Heart right ventricle (tissue), 16 donors: ENCODE measurements around the gene SS18L1. TPM values are rescaled to one million over a fixed set of nuclear protein-coding genes. Genes with fewer than 3 reads are reported as not detected.

Source experiments
- ATAC-seq, 8 donors: fragments of 200-7000 bp; cut with Tn5 transposase; one replicate each; pipeline ENCODE4 v1.9.1; 2020; ENCODE audit warnings: mild to moderate bottlenecking in 8 of 8, moderate library complexity in 8 of 8, moderate number of reproducible peaks in 1 of 8
- DNase-seq, 2 donors: peaks; one replicate each; pipeline ENCODE4 v3.0.0-alpha.2; 2020
- H3K27ac ChIP-seq, 10 donors: fragments of 200-600 bp; sonication (generic) in 2 of 10; one replicate each; pipeline versions ENCODE4 v1.5.0 to v1.8.0; 2020 to 2022; ENCODE audit warnings: mild to moderate bottlenecking in 3 of 10
- H3K27me3 ChIP-seq, 7 donors: fragments of 200-600 bp; one replicate each; pipeline ENCODE4 v1.8.0; 2021 to 2022; ENCODE audit warnings: mild to moderate bottlenecking in 2 of 7
- H3K36me3 ChIP-seq, 9 donors: fragments of 200-600 bp; sonication (generic) in 1 of 9; one replicate each; pipeline versions ENCODE4 v1.5.0 to v1.8.0; 2020 to 2022; ENCODE audit warnings: mild to moderate bottlenecking in 2 of 9
- H3K4me1 ChIP-seq, 9 donors: fragments of 200-600 bp; sonication (generic) in 1 of 9; one replicate each; pipeline versions ENCODE4 v1.5.0 to v1.8.0; 2020 to 2022; ENCODE audit warnings: mild to moderate bottlenecking in 4 of 9
- H3K4me3 ChIP-seq, 10 donors: fragments of 200-600 bp; sonication (generic) in 2 of 10; one replicate each; pipeline versions ENCODE4 v1.5.0 to v1.8.0; 2020 to 2022; ENCODE audit warnings: mild to moderate bottlenecking in 7 of 10, moderate library complexity in 2 of 10
- H3K9me3 ChIP-seq, 11 donors: fragments of 200-600 bp in 10 of 11; sonication (generic) in 2 of 11; one replicate each; pipeline versions ENCODE4 v1.5.0 to v1.8.0; 2013 to 2022; ENCODE audit warnings: mild to moderate bottlenecking in 2 of 11, control low read depth in 1 of 11, moderate library complexity in 1 of 11
- WGBS, 2 donors: extraction: QIAGEN DNeasy Blood & Tissue Kit; methylation state at CpG; one replicate each; pipeline ENCODE4 v1.1.7; 2013; ENCODE audit warnings: inconsistent platforms in 1 of 2; 5-methylcytosine and 5-hydroxymethylcytosine counted together
- intact Hi-C, 10 donors: fragments of 100-400 bp; cut with DNase I; formaldehyde crosslinking; loops; one replicate each; pipeline versions ENCODE4 v1.11.1 to v1.14.2; 2022
- polyA plus RNA-seq, 2 donors: library from polyadenylated mRNA; stranded (reverse); fragments of 200-250 nt; gene quantifications; one replicate each; pipeline ENCODE4 v1.2.3, GENCODE V29; 2013
- total RNA-seq, 10 donors: library from RNA; stranded (reverse); fragmentation: NEBNext Ultra II Directional in 3 of 10; extraction: Animal tissue kit (Norgen Biotek cat#: 25700) in 3 of 10; gene quantifications; one replicate each; pipeline versions ENCODE4 v1.2.1 to v1.2.4, GENCODE V29; 2021 to 2023
- TF ChIP-seq, protein P1 (sequence below), 9 donors: fragments of 200-600 bp; sonication (generic) in 2 of 9; IDR thresholded peaks; one replicate each; pipeline versions ENCODE4 v1.5.0 to v1.8.0; 2021 to 2022; ENCODE audit warnings: antibody characterized with exemption in 9 of 9, mild to moderate bottlenecking in 5 of 9, moderate library complexity in 1 of 9
- donor health status: Arrhythmogenic right ventricular cardiomyopathy.
- donor health status: ischemic (EF 13 %, LVEDD 7.1; RV severe dilation, severe dysfunction).
- donor health status: healthy with polysubstance abuse.
- donor health status: DM: no; HTN: yes; CAD: no.
- donor health status: DM: no; HTN: no; CAD: no.
- donor health status: ischemic (EF 25% LVEDD 6.9; RV normal size, moderate dysfunction).
- donor health status: ischemic (EF 25% LVEDD 5.7; RV mildly dilated, moderate dysfunction).
- donor health status: healthy.
- donor health status: DM: yes; HTN: yes; CAD: no.
- donor health status: Ischemic cardiomyopathy.
- donor health status: ischemic (EF 35%, LVEDD 5.7; RV mildly dilated, moderate dysfunction).
- donor health status: nonischemic (EF 11% LVEDD 7.7; RV severe dilation, severe dysfunction).
- donor health status: DM: yes; HTN: yes; CAD: no.
- donor health status: PGD.
- donor health status: ischemic (EF 29% LVEDD 5.4; RV normal size, mild dysfunction).
- donor health status: nonischemic (EF 23%, LVEDD 6.1; RV moderate dilation, normal function).

The SS18L1 gene
- total and polyA plus RNA-seq, 12 donors = 5.2 to 22.3 (median 7.4) TPM

DNA sequence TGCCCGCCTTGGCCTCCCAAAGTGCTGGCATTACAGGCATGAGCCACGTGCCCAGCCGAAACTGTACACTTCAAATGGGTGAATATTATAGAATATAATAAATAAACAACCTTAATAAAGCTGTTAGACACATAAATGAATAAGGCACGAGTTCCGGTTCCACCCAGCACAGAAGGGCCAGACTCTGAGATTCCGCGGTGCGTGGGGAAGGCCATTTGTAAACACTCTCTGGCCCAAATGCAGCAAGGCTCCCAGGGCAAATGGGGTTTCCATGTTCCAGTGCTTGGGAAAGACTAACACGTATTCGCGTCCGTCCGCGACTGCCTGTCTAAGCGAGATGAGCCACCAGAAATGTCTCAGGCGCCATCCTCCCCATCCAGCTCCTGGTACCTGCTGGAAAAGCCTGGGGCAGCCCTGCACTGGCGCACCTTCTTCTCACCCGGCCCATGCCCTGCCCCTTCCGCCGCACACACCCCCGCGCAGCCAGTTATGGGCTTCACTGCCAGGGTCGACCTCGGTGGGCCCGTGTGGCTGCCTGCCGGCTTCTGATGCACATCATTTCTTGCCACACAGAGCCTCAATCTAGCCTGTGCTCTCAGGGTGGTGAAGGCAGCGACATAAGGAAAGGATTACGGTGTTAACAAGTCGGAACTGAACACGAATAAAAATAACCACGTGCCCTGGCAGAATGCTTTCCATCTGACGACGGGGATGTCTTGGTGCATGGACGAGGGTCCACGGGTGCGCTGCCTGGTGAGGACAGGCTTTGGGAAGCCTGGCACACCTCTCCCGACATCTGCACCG lies 26.8 kb upstream of the SS18L1 start:
- intact Hi-C loops = loop anchor here in 3 of 10 donors (5.0 kb wide), 1 partner anchor 49 kb away; the partner anchor contains the start of gene TAF4 (in 3 of the 3)
- no peak overlapping the region for H3K4me3 ChIP-seq
- no peak for DNase-seq
- 67 to 71% methylated on average over 38 of the region's 38 CpGs for whole genome bisulfite sequencing, 2 donors
- no peaks in the 10 kb centered on the region for H3K36me3 ChIP-seq
- TF ChIP-seq, protein P1, sequence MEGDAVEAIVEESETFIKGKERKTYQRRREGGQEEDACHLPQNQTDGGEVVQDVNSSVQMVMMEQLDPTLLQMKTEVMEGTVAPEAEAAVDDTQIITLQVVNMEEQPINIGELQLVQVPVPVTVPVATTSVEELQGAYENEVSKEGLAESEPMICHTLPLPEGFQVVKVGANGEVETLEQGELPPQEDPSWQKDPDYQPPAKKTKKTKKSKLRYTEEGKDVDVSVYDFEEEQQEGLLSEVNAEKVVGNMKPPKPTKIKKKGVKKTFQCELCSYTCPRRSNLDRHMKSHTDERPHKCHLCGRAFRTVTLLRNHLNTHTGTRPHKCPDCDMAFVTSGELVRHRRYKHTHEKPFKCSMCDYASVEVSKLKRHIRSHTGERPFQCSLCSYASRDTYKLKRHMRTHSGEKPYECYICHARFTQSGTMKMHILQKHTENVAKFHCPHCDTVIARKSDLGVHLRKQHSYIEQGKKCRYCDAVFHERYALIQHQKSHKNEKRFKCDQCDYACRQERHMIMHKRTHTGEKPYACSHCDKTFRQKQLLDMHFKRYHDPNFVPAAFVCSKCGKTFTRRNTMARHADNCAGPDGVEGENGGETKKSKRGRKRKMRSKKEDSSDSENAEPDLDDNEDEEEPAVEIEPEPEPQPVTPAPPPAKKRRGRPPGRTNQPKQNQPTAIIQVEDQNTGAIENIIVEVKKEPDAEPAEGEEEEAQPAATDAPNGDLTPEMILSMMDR (IDR thresholded peaks at IDR 0.05) = no peak
- peak overlapping the region in 1 of 10 donors; percentile 98 for H3K27ac ChIP-seq
- no peak for ATAC-seq
- peaks cover 0 to 24% (median 15%) of the 10 kb centered on the region in 7 donors for H3K27me3 ChIP-seq
- peaks cover 0 to 43% (median 31%) of the 10 kb centered on the region in 9 donors for H3K4me1 ChIP-seq
- peaks cover 0 to 20% (median 9%) of the 10 kb centered on the region in 11 donors for H3K9me3 ChIP-seq

DNA sequence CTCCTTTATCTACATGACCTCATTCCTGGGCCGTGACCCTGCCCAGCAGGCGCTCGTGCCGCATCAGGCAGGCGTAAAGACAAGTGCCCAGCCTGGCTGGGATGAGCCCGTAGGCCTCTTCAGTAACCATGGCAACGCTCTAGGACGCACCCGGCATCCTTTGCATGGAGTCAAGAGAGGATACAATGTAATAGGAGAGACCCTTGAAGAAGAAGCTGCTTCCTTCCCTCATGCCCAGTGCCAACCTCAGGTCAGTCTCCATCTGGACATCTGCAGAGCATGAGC lies 26.3 kb upstream of the SS18L1 start:
- no peak overlapping the region for H3K4me3 ChIP-seq
- DNase-seq (no peak), ATAC-seq (no peak)
- no peaks in the 10 kb centered on the region for H3K36me3 ChIP-seq
- peaks cover 0 to 14% (median 6%) of the 10 kb centered on the region in 11 donors for H3K9me3 ChIP-seq
- H3K4me1 ChIP-seq = peaks cover 0 to 43% (median 31%) of the 10 kb centered on the region in 9 donors
- WGBS, 2 donors = 17 to 21% methylated on average over 9 of the region's 9 CpGs
- H3K27ac ChIP-seq = peak overlapping the region in 3 of 10 donors; percentile 86 to 99 (median 98)
- peaks cover 0 to 24% (median 15%) of the 10 kb centered on the region in 7 donors for H3K27me3 ChIP-seq
- intact Hi-C loops = loop anchor here in 3 of 10 donors (5.0 kb wide), 1 partner anchor 50 kb away; the partner anchor contains the start of gene TAF4 (in 3 of the 3)
- TF ChIP-seq, protein P1 (IDR thresholded peaks at IDR 0.05) = no peak

DNA sequence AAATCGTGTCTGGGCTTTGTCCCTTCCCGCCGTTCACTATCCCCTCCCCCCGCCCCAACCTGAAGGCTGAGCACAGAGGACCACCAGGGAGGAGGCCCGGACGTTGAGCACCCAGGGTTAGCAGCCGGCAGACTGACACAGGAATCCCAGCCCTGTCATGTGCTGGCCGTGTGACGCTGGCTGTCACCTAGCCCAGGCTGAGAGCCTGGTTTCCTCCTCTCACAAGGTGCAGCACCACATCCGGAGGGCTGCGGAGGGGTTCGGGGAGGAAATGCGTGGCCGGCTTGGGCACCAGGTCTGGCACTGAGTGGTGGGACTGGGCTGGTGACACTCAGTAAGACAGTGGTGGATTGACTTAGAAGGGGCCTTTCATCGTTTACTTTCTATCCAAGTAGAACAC lies 25.9 kb upstream of the SS18L1 start:
- ATAC-seq (peak in 2 of 8 donors; percentile 17 to 36), DNase-seq (peak; percentile 45 to 51)
- peak overlapping the region in 6 of 10 donors; percentile 86 to 99 (median 96) for H3K27ac ChIP-seq
- peaks cover 0 to 24% (median 15%) of the 10 kb centered on the region in 7 donors for H3K27me3 ChIP-seq
- peaks cover 0 to 43% (median 31%) of the 10 kb centered on the region in 9 donors for H3K4me1 ChIP-seq
- WGBS, 2 donors = 19 to 24% methylated on average over 15 of the region's 15 CpGs
- H3K36me3 ChIP-seq = no peaks in the 10 kb centered on the region
- intact Hi-C loops = loop anchor here in 4 of 10 donors (2.0 to 5.0 kb wide), 2 partner anchors 49 to 50 kb away; partner anchors contain the start of gene TAF4 (in 3 of the 4)
- peaks cover 0 to 11% (median 3%) of the 10 kb centered on the region in 11 donors for H3K9me3 ChIP-seq
- no peak overlapping the region for H3K4me3 ChIP-seq
- TF ChIP-seq, protein P1 (IDR thresholded peaks at IDR 0.05) = no peak

DNA sequence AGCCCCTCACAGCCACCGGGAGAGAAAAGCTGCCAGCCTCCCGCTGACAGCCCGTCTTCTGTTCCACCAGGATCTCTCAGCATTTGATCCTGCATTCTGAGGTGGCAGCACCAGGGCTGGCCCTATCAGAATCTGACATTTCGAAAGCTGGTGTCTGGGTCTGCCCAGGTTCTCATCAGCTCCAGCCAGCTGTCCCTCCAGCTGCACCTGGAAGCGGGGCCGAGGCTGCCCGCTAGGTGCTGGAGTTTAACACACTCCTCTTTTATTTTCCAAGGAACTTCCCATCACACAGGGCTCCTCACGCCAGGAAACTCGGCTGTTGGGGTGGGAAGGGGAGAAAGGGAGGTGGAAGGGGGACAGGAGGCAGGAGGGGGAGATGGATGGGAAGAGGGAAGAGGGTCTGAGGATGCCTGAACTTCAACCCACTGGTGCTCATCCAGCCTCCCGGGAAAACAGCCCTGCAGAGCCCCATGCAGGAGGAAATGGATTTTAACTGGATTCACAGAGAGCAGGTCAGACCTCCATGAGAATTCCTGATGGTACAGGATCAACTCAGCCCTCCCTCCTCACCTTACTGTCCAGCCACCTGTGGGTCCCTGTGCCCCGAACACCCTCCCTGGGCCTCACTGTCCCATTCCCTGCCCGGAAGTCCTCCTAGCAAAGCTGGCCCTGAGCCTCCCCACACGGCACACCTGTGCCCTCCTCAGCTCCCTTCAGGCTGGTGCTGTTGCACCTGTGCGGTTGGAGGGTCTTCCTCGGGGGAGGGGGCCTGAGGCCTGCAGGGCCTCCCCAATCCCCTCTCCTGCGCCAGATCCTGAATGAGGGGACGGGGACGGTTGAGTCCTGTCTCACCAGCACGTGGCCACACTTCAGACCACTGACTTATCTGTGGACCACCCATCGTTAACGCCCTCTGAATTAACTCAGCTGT lies 25.2 kb upstream of the SS18L1 start:
- no peak for DNase-seq
- no peak for ATAC-seq
- Histone ChIP-seq H3K27ac (peak overlapping the region in 8 of 10 donors; percentile 86 to 99 (median 94)), H3K9me3 (peaks cover 0 to 3% (median 0%) of the 10 kb centered on the region in 11 donors), H3K4me3 (no peak overlapping the region), H3K36me3 (no peaks in the 10 kb centered on the region), H3K27me3 (peaks cover 0 to 24% (median 15%) of the 10 kb centered on the region in 7 donors), H3K4me1 (peaks cover 4 to 47% (median 33%) of the 10 kb centered on the region in 9 donors)
- intact Hi-C loops = loop anchor here in 4 of 10 donors (2.0 to 5.0 kb wide), 2 partner anchors 50 to 51 kb away; partner anchors contain the start of gene TAF4 (in 3 of the 4)
- TF ChIP-seq, protein P1 (IDR thresholded peaks at IDR 0.05) = no peak
- WGBS, 2 donors = 45 to 53% methylated on average over 21 of the region's 21 CpGs
